Measurements from ENCODE around the gene XRCC4.

DNA sequence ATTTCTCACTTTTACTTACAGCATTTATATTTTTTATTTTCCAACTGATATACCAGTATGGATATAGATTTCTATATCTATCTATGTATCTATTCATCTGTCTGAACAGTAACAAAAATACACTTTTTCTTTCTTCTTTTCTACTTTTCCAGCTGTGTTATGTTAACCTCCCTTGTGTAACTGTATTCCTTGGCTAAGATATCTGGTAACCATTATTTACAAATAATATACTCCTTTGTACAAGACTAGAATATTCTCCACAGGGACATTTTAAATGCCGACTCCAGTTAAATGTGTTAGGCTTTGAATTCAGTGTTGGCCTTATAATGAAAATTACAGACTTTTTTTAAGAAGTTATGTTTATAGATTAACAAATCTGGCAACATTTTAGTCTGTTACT lies 168.7 kb downstream of the XRCC4 start:
- TF ChIP-seq, protein P1, sequence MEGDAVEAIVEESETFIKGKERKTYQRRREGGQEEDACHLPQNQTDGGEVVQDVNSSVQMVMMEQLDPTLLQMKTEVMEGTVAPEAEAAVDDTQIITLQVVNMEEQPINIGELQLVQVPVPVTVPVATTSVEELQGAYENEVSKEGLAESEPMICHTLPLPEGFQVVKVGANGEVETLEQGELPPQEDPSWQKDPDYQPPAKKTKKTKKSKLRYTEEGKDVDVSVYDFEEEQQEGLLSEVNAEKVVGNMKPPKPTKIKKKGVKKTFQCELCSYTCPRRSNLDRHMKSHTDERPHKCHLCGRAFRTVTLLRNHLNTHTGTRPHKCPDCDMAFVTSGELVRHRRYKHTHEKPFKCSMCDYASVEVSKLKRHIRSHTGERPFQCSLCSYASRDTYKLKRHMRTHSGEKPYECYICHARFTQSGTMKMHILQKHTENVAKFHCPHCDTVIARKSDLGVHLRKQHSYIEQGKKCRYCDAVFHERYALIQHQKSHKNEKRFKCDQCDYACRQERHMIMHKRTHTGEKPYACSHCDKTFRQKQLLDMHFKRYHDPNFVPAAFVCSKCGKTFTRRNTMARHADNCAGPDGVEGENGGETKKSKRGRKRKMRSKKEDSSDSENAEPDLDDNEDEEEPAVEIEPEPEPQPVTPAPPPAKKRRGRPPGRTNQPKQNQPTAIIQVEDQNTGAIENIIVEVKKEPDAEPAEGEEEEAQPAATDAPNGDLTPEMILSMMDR (IDR thresholded peaks at IDR 0.05 in 4 of 5, conservative IDR thresholded peaks at IDR 0.05 in 1 of 5), result no peak
- no peak for TF ChIP-seq POLR2A (IDR thresholded peaks at IDR 0.05)

All from gastrocnemius medialis (tissue), 4 donors.